ENCODE data around the gene SHC3. TPM values are rescaled to one million over a fixed set of nuclear protein-coding genes. Genes with fewer than 3 reads are reported as not detected.

The SHC3 gene
- total RNA-seq, 1 experiment from 2014 or later, result 1.8 TPM

DNA sequence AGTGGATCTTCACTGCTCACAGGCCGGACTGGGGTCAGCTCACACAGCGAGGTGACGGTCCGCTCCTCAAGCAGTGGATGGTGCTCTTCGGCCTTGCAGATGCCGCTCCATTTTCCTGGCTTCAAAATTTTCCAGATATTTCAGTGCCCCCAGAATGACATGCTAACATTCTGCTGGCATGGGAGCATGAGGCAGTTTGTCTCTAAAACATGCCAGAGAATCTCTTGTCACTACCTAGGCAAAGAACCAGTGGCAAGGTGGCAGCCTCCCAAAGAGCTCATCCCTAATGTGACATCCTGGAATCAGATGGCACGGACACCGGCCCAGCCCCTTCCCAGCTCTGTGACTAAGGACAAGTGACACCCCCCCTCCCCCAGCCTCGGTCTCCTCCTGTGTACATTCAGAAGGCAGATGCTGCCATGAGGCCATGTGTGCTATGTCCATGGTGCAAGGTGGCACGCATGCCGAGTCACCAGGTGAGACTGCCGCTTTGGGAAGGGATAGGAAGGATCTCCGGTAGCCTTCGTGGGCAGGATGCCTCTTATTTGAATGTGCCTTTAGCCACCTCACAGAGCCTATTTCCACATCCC is 184.7 kb downstream of the SHC3 start:
- TF ChIP-seq, protein P1, sequence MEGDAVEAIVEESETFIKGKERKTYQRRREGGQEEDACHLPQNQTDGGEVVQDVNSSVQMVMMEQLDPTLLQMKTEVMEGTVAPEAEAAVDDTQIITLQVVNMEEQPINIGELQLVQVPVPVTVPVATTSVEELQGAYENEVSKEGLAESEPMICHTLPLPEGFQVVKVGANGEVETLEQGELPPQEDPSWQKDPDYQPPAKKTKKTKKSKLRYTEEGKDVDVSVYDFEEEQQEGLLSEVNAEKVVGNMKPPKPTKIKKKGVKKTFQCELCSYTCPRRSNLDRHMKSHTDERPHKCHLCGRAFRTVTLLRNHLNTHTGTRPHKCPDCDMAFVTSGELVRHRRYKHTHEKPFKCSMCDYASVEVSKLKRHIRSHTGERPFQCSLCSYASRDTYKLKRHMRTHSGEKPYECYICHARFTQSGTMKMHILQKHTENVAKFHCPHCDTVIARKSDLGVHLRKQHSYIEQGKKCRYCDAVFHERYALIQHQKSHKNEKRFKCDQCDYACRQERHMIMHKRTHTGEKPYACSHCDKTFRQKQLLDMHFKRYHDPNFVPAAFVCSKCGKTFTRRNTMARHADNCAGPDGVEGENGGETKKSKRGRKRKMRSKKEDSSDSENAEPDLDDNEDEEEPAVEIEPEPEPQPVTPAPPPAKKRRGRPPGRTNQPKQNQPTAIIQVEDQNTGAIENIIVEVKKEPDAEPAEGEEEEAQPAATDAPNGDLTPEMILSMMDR (conservative IDR thresholded peaks at IDR 0.05), result no peak
- Histone ChIP-seq H3K4ac (ENCODE audit: low read depth, low read length) (no peak overlapping the region), H3K79me2 (ENCODE audit: insufficient read depth, low read length) (no peaks in the 10 kb centered on the region), H3K4me2 (ENCODE audit: insufficient read depth, insufficient read length, low read length) (no peak overlapping the region), H3K27ac (ENCODE audit: insufficient read length, low read depth, low read length) (no peak overlapping the region), H3K14ac (ENCODE audit: insufficient read depth, low read length) (no peak overlapping the region), H3K79me1 (ENCODE audit: insufficient read depth, low read depth, low read length, poor library complexity, severe bottlenecking) (no peaks in the 10 kb centered on the region), H3K18ac (ENCODE audit: insufficient read length, low read depth, low read length) (no peak overlapping the region), H3K23me2 (ENCODE audit: insufficient read length, low read depth, low read length, poor library complexity, severe bottlenecking) (peaks cover 18% of the 10 kb centered on the region), H4K5ac (ENCODE audit: insufficient read length, low read depth, low read length) (no peak overlapping the region), H3K4me1 (ENCODE audit: insufficient read depth, low read length) (no peaks in the 10 kb centered on the region; the same call in 1 of the 2 replicates), H4K8ac (replicated peaks; ENCODE audit: insufficient read length, low read depth, low read length) (no peak overlapping the region), H2BK15ac (ENCODE audit: low read depth, low read length) (no peak overlapping the region), H3T11ph (ENCODE audit: low read length) (no peak overlapping the region), H2BK5ac (ENCODE audit: insufficient read length, low read length) (no peak overlapping the region), H2AFZ (ENCODE audit: low read length) (no peak overlapping the region), H4K20me1 (ENCODE audit: control insufficient read depth, insufficient read depth, insufficient read length) (peaks cover 3% of the 10 kb centered on the region), H2BK12ac (ENCODE audit: insufficient read length, low read depth, low read length) (no peak overlapping the region), H2BK20ac (ENCODE audit: low read depth, low read length, poor library complexity, severe bottlenecking) (no peak overlapping the region), H2BK120ac (ENCODE audit: low read depth, low read length, poor library complexity, severe bottlenecking) (no peak overlapping the region), H3K27me3 (ENCODE audit: insufficient read depth, low read length) (0 out of 2 replicates have a peak, but pooled peaks cover 2% of the 10 kb centered on the region), H3K9me3 (ENCODE audit: control insufficient read depth, low read depth, low read length) (no peaks in the 10 kb centered on the region), H3K23ac (ENCODE audit: insufficient read length, low read depth, low read length) (no peak overlapping the region), H2AK5ac (ENCODE audit: insufficient read length, low read length) (no peak overlapping the region), H3K9ac (ENCODE audit: extremely low read depth, insufficient read length, low read length) (no peak overlapping the region), H3K56ac (ENCODE audit: insufficient read length, low read depth, low read length) (no peak overlapping the region), H4K91ac (ENCODE audit: insufficient read length, low read depth, low read length) (no peak overlapping the region)
- no CpG with 5 or more reads among the region's 14 CpGs for WGBS (ENCODE audit: extremely low coverage, insufficient read length, low lambda C conversion rate)
- H3K27ac Mint-ChIP-seq, result no peak overlapping the region
- peaks cover 0 to 5% (median 4%) of the 10 kb centered on the region in 3 experiments; a peak in 3 of 7 replicates for H3K36me3 Mint-ChIP-seq (ENCODE audit: insufficient read depth in 1 of 3, low read depth in 3 of 3)
- H3K27me3 Mint-ChIP-seq (ENCODE audit: low read depth), result peaks cover 12% of the 10 kb centered on the region
- H3K4me1 Mint-ChIP-seq, result peaks cover 22 to 27% of the 10 kb centered on the region in 2 experiments
- no peaks in the 10 kb centered on the region; a peak in 1 of 5 replicates for H3K9me3 Mint-ChIP-seq
- no peak for DNase-seq
- H3K4me3 Mint-ChIP-seq, result no peak overlapping the region; a peak in 1 of 5 replicates

Measured in H9 (cell line).